LNCAP (cell line): ENCODE measurements around the gene UBXN1.

Experiments
- TF ChIP-seq, protein P1 (sequence below): fragments of 450-650 bp; IDR thresholded peaks from 2 replicates; pipeline ENCODE4 v1.5.1; 2017; ENCODE audit warnings: mild to moderate bottlenecking

Gene UBXN1, protein sequence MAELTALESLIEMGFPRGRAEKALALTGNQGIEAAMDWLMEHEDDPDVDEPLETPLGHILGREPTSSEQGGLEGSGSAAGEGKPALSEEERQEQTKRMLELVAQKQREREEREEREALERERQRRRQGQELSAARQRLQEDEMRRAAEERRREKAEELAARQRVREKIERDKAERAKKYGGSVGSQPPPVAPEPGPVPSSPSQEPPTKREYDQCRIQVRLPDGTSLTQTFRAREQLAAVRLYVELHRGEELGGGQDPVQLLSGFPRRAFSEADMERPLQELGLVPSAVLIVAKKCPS

DNA sequence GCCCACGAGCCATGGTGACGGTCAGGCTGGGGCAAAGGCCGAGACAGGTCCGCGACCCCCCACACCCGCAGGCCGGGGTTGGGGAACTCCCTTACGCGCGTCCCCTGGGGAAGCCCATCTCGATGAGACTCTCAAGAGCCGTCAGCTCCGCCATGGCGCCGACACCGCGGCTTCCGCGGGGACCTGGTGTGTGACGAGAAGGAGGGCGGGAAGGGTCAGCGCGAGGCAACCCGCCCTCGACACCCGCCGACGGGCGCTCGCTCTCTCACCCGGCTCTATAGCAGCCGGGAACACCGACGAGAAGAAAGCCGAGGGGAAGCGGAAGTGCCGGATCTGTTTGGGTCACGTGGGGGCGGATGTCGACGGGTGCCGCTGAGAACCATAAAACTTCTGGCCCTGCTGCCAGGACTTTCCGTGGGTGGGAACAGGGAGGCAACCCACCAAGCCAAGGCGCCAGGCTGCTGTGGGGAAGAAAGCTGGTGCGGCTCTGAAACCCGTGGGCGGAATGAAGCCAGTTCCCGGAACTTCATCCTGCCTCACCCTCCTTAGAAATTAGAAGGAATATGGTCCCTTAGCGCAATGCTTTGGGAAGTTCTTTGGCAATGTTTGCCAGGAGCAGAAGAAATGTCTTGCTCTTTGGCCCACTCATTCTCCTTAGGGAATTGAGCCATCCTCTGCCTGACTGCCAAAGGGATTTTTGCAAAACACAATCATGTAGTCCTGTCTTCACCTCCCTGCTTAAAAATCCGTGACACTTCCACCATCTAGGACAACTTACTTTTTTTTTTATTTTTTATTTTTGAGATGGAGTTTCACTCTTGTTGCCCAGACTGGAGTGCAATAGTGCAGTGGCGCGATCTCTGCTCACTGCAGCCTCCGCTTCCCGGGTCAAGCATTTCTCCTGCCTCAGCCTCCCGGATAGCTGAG, at the start of gene UBXN1:
Gene UBXN1, minus strand, starts transcription at position 304 of the 927 bp plus-strand sequence. Its CDS starts 150 bp downstream, at position 154.
- TF ChIP-seq, protein P1, sequence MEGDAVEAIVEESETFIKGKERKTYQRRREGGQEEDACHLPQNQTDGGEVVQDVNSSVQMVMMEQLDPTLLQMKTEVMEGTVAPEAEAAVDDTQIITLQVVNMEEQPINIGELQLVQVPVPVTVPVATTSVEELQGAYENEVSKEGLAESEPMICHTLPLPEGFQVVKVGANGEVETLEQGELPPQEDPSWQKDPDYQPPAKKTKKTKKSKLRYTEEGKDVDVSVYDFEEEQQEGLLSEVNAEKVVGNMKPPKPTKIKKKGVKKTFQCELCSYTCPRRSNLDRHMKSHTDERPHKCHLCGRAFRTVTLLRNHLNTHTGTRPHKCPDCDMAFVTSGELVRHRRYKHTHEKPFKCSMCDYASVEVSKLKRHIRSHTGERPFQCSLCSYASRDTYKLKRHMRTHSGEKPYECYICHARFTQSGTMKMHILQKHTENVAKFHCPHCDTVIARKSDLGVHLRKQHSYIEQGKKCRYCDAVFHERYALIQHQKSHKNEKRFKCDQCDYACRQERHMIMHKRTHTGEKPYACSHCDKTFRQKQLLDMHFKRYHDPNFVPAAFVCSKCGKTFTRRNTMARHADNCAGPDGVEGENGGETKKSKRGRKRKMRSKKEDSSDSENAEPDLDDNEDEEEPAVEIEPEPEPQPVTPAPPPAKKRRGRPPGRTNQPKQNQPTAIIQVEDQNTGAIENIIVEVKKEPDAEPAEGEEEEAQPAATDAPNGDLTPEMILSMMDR = no peak

DNA sequence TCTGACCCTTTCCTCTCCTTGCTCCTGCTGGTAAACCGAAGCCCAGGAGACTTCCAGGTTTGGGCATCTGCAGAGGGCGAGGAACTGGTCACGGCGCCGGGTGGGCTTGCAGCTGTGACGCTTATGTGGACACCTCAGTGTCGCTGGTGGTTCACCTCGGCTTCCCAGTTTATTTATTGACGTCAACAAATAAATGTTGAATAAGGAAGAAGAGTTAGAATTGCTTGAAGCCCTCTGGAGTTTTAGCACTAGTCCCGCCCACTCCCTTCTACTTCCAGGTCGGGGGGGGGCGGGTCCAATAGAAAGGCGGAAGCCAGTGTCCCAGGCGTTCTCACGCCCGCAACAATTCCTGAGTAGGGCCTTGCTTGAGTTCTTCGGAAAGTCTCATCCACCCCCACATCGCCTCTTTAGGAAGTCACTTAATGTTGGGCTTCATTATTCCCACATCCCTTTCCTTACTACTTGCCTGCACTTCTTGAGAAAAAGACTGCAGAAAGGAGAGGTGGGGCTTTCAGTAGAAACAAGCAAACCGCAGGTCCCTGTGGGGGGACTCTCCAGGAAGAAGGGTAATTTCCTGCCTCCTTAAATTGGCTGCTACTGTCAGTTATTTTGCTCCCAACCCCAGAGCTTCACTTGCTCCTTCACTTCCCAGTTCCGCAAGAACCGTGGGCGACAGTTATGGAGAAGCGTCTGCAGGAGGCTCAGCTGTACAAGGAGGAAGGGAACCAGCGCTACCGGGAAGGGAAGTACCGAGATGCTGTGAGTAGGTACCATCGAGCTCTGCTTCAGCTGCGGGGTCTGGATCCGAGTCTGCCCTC, 49.5 kb upstream of the UBXN1 start, which contains the start of gene TTC9C:
Gene TTC9C, plus strand, starts transcription at position 316 of the 818 bp plus-strand sequence. Its CDS starts 363 bp downstream, at position 679.
- TF ChIP-seq, protein P1 = no peak

DNA sequence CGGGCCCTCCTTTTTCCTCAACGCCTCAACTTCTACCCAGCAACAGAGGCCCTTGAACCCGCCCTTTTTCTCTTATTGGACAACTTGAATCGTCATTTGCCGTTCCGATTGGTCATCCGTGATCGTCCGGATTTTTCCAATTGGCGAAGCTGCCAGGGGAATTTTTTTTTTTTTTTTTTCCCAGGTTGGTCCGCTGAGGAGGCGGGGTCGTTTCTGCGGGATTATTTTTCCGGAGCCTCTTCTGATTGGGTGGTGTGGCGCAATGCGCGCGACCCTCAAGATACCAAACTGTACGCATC, 48.9 kb upstream of the UBXN1 start:
- TF ChIP-seq, protein P1 = no peak

DNA sequence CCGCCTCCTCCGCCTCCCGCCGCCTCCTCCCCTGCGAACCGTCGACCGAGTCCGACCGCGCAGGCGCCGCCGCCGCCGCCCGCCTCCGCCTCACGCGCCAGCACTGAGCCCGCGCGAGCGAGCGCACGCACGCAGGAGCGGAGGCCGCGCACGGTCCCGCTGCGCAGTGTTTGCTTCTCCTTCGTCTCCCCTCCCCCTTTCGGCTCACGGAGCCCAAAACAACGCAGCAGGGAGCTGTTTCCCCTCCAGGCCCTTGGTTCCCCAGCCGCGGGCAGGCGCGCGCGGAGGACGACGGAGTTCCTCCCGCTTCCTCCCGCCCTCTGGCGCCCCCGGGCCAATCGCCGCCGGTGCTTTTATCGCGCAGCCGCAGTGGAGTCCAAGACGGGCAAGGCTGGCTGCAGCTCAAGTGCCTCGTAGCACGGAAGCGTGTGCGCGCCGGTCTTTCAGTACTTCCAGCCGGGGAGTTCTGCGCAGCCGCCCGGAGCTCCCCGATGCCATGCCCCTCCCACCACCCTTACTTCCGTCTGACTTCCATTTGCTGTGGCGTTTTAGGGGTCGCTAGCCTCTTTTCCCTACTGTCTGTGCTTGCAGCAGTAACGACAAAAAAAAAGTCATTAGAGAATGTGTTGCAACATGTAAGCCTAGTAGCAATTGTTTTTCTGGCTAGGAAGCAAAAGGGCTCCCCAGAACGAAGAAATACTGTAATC, 48.4 kb upstream of the UBXN1 start, which contains the start of gene HNRNPUL2:
Gene HNRNPUL2, minus strand, starts transcription at position 293 of the 707 bp plus-strand sequence. CDS start 301 bp downstream, outside the sequence.
- TF ChIP-seq, protein P1 = no peak

DNA sequence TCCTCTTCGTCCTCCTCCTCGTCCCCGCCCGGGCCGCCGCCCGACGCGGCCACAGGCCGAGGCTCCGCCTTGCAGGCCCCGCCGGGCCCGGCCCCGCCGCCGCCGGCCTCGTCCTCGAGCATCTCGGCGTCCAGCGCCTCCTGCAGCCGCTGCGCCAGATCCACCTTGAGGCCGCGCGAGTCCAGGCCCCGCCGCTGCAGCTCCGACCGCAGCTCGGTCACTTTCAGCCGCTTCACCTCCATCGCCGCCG, 48.0 kb upstream of the UBXN1 start:
- TF ChIP-seq, protein P1 = no peak

DNA sequence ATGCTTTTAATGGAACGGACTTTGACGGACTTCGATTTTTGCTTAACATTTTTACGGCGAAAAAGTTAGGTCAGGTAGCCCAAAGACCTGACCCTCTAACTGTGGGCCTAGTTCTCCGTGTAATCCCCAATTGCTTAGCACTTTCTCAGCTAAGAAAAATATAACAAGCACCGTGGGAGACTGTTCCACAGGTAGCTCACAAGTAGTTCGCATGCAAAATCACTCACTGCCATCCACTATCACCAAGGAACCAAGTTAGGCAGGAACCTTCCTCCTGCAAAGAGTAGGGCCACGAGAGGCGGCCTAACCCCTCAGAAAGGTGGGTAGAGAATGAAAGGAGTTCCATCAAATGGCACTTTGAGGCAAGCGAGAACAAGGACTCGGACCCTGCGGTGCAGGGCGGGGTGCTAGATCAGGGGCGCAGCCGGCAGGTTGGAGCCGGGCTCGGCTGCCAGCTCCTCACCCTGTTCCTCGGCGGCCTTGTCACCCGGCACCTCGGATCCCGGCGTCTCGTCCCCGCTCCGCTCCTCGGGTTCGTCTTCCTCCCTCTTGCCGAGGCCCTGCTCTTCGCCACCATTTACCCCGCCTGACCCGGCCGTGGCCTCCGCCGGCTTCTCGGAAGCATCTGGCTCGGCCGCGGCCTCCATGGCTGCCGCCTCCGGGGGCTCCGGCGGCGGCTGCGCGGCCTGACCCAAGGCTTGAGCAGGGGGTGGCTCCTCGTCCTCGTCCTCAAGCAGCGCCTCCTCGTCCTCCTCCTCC, 47.5 kb upstream of the UBXN1 start:
- TF ChIP-seq, protein P1 = no peak
